NCI-H2107 treated with DMSO at 0.1 percent for 48 hours (cell line): ENCODE results near the gene MXRA7.
"Not testable (repeated sequence)": the region's sequence is repeated elsewhere in the genome, so short reads cannot be mapped to it uniquely, and the experiment has no call there.

Source experiments
- DNase-seq: peaks from one replicate; lab custom pipeline; 2025; ENCODE audit not compliant: unreplicated experiment; lab: John Stamatoyannopoulos, UW

Gene MXRA7

GRCh38 chr17:76657505-76658241 lies 53.1 kb downstream of the MXRA7 start:
- DNase-seq = no peak

GRCh38 chr17:76654408-76654807 lies 56.4 kb downstream of the MXRA7 start:
- no peak for DNase-seq

GRCh38 chr17:76650504-76650903 lies 60.3 kb downstream of the MXRA7 start:
- no peak for DNase-seq

DNA sequence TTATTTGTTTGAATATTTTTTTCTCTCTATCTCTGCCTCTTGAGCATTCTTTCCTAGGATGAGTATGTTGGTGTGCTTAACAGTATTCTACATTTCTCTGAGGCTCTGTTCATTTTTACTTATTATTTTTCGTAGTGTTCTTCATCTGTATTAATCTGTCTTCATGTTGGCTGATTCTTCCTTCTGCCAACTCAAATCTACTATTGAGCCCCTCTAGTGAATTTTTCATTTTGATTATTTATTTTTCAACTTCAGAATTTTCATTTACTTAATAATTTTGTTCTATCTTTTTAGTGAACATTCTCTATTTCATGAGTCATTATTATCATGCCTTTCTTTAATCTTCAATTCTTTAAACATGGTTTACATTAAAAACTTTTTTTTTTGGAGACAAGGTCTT lies 64.1 kb downstream of the MXRA7 start:
- DNase-seq = no peak

DNA sequence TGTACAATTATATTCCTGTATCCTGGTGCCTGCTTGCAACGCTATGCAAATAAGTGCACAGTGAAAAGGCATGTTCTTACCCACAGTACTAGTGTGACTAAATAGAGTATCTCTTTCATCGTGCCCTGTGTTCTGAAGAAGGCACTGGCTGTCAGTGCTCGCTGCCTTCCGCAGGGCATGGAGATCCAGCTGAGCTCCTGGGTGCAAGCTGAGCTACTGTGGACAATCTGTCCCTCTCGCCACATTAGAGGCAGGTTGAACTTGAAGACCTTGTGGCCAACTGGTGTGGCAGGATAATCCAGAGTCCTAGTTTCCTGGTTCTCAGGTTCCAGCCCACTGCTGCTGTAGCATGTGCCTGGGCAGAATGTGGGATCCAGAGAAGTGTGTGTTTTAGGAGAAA lies 65.3 kb downstream of the MXRA7 start:
- no peak for DNase-seq

DNA sequence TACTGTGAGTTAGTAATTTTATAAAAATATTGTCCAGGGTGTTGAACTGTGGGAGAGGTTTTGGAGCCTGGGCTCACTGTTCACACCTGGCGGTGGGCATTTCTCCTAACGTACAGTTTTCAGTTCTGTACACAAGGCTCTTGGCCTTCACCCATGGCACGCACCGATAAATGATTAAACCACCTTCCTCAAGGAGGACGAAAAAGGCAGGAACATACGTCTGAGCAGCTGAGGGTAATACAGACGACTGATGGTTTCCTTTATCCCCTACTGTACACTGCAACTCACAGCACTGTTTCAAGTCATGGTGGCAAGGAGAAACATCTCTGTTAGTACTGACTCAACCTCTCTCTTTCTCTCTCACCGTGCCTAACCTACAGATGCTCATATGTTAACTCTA lies 65.8 kb downstream of the MXRA7 start:
- DNase-seq = no peak

- DNase-seq = no peak
Observed at GRCh38 chr17:76643553-76644148, 67.1 kb downstream of the MXRA7 start, which contains the start of gene ST6GALNAC1. TSS of gene ST6GALNAC1 (minus strand) at chr17:76643757. CDS start at chr17:76643638, 119 bp downstream.

- no peak for DNase-seq
Observed at GRCh38 chr17:76642994-76643393, 67.8 kb downstream of the MXRA7 start.

- DNase-seq = no peak
Observed at GRCh38 chr17:76642032-76642561, 68.7 kb downstream of the MXRA7 start.

- DNase-seq = peak; percentile 32
Observed at GRCh38 chr17:76641501-76641900, 69.3 kb downstream of the MXRA7 start.

DNA sequence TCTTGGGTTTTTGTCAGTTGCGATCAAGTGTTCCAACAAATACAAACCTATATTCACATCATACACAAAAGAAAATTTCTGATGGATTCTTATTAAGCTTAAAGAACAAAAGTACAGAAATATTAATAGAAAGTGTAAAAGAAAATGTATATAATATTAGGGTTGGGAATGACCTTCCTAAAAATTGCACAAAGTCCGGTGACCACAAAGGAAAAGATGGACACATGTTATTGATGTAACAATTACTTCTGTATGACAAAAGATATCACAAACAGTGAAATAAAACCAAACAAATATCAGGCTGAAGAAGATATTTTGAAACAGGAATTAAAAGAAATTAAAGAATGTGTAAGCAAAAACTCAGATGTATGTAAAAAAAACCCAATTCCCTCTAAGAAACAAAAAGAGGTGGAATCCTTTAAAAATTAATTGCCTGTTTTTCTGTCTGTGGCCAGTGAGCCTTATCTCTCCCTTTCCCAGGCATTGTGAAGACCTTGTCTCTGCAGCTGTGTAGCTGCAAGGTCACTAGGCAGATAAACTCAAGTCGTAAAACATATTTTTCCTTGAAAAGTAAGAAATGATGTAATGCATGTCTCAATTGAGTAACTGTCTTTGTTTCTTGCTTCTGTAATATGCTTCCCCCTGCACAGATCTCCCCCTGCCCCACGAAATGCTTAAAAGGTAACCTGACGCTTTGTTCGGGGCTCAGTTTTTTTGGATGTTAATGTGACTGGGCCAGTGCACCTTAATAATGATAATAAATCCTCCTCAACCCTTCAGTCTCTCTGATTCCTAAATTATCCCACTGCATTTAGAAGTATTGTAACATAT lies 70.0 kb downstream of the MXRA7 start:
- DNase-seq = no peak

GRCh38 chr17:76638263-76638662 lies 72.5 kb downstream of the MXRA7 start:
- no peak for DNase-seq

DNA sequence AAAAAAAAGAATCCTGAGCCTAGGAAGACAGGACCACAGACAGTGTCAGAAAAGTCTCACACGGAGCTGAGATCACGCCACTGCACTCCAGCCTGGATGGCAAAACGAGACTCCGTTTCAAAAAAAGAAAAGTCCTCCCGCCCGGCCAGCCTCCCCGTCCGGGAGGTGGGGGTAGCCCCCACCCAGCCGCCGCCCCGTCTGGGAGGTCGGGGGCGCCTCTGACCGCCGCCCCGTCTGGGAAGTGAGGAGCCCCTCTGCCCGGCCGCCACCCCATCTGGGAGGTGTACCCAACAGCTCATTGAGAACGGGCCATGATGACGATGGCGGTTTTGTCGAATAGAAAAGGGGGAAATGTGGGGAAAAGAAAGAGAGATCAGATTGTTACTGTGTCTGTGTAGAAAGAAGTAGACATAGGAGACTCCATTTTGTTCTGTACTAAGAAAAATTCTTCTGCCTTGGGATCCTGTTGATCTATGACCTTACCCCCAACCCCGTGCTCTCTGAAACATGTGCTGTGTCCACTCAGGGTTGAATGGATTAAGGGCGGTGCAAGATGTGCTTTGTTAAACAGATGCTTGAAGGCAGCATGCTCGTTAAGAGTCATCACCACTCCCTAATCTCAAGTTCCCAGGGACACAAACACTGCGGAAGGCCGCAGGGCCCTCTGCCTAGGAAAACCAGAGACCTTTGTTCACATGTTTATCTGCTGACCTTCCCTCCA lies 74.1 kb downstream of the MXRA7 start:
- not testable (repeated sequence) for DNase-seq

GRCh38 chr17:76635659-76636360 lies 75.0 kb downstream of the MXRA7 start:
- DNase-seq = no peak

DNA sequence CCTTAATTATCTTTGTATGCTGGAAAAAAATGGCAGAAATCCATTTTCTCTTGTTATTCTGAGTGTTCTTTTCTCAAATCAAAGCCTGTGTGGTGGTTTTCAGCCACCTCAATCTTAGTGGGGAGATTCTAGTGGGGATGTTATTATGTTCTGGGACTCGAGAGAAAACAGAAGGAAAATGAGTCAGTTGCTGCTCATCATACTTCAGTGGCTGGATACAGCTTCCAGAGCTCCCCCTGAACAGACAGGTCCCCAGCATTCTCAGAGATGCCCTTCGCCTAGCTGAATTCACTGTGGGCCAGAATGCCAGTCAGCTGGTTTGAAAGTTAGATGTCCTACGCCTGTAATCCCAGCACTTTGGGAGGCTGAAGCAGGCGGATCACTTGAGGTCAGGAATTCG lies 75.7 kb downstream of the MXRA7 start:
- no peak for DNase-seq

- no peak for DNase-seq
Observed at GRCh38 chr17:76633628-76634328, 77.0 kb downstream of the MXRA7 start.

- no peak for DNase-seq
Observed at GRCh38 chr17:76631821-76632565, 78.8 kb downstream of the MXRA7 start.

DNA sequence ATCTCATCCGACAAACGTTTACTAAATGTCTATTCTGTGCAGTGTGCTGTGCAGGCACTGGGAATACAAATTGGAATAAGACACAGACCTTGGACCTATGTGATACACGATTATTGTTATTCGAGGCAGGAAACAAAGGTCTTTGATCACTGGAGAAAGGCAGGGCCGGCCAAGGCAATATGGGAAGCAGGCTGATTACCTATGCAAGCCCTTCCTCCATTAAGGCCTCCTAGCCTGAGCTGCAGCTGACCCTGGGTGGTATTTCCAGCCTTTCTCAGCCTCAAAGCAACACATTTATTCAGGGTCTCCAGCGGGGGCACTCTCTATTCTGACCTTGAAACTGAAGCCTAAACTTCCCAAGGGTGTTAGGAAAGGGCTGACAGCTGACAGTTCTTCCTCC lies 80.6 kb downstream of the MXRA7 start:
- no peak for DNase-seq
